ENCODE data around the gene RAB5A.

DNA sequence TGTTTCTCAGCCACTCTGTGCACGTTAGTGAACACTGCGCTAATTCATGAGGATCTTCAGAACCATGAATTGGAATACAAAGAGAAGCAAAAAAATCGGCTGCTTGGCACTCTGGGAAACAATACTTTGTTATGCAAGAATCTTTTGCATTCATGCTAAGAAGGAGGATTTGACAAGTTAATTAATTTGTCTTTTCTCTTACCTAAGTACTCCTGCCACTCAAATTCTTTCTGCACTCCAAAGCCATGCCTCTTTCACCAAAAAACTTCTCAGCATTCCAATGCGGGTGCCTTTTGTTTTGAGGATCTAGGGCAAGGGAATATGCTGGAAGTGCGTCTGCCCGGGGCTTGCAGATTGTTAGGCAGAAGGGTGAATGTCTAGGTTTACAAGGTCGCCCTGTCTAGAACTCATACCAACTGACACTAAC is 82.0 kb downstream of the RAB5A start:
- no peak for TF ChIP-seq POLR2AphosphoS5 (IDR thresholded peaks at IDR 0.05; ENCODE audit: low read depth, low read length)
- TF ChIP-seq POLR2A (IDR thresholded peaks at IDR 0.05; ENCODE audit: low read depth, low read length): no peak
- TF ChIP-seq TAF1 (IDR thresholded peaks at IDR 0.05; ENCODE audit: borderline replicate concordance, low read depth, low read length): no peak
